GM21447 (cell line): ENCODE measurements around the gene NKAPD1.
"Not testable (repeated sequence)": the region's sequence is repeated elsewhere in the genome, so short reads cannot be mapped to it uniquely, and the experiment has no call there.

Experiments used
- ATAC-seq: cut with Tn5 transposase; IDR thresholded peaks from one replicate; pipeline ENCODE4 v1.9.1; 2021; ENCODE audit not compliant: unreplicated experiment

NKAPD1 gene

DNA sequence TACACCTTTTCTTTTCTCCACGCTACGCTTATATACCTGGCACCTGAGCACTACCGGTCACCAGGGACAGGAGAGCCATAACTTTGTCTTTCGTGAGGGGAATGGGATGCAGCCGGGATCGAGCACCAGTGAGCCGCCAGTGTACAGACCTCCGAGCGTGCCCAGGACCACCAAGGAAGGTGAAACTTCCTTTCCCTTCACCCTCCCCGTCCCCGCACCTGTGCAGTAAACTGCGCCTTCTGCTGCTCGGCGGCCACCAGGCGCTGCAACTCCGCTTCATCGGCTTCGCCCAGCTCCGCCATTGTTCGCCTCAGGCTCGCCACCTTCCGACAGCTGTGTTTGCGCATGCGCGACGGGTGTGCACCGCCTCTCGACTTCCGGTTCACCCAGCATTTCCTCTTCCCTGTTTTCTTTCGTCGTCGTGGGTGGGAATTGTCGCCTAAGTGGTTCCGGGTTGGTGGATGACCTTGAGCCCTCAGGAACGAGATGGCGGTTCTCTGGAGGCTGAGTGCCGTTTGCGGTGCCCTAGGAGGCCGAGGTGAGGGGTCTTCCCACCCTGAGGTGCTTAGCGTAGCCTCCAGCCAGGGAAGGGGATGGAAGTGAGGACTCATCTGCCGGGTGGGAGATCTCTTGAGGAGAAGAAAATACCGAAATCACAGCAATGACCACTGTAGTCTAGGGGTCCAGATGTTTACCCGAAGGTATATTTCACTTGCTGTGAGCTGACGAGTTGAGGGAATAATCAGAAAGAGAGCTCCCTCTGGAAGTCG, 12.5 kb downstream of the NKAPD1 start, which contains the start of the genes SDHD and TIMM8B:
Gene SDHD (plus strand): TSS at position 452 of the 770 bp plus-strand sequence. CDS start 35 bp downstream, at position 487.
Gene TIMM8B (minus strand): TSS at position 335 of the 770 bp plus-strand sequence. CDS start 33 bp downstream, at position 302.
- ATAC-seq: peak; percentile 89

DNA sequence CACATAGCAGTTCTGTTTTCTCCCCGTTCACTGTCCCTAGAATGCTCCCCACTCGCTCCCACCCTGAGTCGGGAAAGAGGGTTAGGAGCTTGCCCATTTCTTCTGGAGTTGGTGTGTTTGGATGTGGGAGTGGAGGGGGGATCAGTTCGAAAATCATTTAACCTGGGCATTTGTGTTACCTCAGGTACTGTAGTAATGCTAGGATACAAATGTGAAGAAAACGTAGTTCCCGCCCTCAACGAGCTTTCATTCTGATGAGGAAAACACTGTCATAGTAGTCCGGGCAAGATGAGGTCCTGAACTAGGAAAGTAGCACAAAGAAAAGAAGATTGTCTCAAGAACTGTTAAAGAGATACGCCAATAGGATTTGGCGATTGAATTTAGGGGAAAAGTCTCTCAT, 13.1 kb downstream of the NKAPD1 start:
- ATAC-seq: no peak

DNA sequence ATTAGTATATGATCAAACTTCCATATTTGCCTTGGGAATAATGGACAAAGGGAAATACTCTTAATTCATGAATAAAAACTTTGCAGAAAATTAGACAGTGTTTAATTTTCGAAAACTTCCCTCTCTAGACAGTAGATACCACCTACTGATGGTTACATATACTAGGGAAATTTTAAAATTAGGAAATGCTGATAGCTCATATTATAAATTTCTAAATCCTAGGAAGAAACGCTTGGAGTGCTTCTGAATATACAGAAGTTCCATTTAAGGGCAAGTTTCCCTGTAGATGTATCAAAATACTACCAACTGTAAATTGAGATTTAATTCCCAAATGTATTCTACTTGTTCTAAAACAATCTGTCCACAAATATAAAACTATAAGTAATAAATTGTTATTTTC, 21.2 kb downstream of the NKAPD1 start:
- ATAC-seq: not testable (repeated sequence)

DNA sequence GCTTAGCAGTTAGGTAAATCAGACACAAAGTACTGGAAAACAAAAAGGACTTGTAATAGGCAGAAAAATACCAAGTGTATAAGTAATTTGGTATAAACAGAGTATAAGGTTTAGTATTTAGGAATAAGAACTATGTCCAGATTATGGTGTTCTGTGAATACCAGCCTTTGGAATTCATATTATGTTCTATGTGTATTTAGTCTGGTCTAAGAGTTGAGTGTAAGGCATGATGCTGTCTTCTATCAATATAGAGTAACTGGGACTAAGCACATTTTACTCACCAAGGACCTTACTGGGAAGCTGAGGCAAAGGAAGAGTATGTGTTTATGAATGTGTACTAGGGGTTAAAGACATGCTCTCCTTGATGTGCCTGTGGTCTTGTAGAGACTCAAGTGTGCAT, 22.1 kb downstream of the NKAPD1 start:
- ATAC-seq: no peak

DNA sequence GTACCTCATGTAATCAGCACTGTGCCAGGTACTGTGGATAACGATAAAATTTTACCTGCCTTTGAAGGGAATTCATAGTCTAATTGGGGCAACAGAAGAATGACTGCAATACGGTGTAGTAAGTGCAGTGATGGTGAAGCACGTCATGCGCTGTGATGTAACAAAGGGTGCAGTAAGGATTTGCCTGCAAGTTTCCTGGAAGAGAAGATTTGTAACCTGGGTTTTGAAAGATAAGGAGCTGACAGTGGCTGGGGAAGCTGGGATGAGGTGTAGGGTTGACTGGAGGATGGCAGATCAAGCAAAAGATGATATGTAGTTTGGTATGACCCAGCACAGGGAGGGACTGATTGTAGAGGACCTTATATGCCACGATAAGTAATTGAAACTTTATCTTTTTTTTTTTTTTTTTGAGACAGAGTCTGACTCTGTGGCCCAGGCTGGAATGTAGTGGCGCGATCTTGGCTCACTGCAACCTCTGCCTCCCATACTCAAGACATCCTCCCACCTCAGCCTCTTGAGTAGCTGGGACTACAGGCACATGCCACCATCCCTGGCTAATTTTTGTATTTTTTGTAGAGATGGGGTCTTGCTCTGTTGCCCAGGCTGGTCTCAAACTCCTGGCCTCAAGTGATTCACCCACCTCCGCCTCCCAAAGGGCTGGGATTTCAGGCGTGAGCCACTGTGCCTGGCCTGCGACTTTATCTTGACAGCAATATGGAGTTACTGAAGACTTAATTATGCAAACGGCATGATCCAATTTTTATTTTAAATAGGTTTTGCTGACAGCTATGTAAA, 23.8 kb downstream of the NKAPD1 start:
- no peak for ATAC-seq

DNA sequence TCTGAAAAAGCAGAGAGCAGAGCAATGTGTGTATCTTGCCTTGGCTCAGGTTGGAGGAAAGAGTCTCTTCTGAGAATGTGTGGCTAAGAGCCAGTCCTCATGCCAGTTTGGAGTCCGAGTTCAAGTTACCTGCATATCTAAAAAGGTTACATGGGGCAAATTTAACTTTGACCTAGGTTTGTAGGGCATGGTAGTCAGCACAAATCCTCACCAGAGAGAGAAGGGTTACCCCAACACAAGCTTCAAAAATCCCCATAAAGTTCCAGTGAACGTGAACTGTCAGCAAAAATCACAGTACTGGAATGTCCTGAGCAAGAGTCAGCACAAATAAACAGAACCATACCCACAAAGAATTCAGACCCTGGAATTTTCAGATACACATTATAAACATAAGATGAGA, 26.4 kb downstream of the NKAPD1 start:
- no peak for ATAC-seq

DNA sequence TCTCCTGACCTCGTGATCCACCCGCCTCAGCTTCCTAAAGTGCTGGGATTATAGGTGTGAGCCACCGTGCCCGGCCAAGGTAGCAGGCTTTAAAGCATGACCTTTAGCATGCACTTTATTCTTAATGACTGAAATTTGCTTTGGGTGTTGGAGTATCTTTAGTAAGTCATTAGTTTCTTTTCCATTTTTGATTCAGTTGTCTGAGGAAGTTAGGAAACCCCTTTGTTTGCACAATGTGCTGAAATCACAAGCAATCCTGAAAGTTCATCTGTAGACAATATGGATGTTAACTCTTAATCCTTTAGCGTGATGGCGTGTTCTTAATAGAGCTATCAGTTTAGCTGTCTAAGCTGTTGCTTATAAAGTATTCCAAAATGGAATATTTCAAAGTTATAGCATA, 29.3 kb downstream of the NKAPD1 start:
- ATAC-seq: no peak

DNA sequence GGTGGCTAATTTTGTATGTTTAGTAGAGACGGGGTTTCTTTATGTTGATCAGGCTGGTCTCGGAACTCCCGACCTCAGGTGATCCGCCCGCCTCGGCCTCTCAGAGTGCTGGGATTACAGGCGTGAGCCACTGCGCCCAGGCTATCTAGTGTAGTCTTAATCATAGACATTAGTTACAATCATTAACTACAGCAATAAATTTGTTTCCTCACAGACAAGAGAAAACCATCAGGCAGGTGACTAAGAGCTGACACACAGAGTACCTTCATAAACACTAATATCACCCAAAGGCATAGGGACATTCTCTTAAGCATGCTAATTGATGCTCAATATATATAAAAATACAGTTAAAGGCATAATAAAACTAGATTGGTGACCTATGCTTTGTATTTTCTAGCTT, 32.0 kb downstream of the NKAPD1 start:
- no peak for ATAC-seq

DNA sequence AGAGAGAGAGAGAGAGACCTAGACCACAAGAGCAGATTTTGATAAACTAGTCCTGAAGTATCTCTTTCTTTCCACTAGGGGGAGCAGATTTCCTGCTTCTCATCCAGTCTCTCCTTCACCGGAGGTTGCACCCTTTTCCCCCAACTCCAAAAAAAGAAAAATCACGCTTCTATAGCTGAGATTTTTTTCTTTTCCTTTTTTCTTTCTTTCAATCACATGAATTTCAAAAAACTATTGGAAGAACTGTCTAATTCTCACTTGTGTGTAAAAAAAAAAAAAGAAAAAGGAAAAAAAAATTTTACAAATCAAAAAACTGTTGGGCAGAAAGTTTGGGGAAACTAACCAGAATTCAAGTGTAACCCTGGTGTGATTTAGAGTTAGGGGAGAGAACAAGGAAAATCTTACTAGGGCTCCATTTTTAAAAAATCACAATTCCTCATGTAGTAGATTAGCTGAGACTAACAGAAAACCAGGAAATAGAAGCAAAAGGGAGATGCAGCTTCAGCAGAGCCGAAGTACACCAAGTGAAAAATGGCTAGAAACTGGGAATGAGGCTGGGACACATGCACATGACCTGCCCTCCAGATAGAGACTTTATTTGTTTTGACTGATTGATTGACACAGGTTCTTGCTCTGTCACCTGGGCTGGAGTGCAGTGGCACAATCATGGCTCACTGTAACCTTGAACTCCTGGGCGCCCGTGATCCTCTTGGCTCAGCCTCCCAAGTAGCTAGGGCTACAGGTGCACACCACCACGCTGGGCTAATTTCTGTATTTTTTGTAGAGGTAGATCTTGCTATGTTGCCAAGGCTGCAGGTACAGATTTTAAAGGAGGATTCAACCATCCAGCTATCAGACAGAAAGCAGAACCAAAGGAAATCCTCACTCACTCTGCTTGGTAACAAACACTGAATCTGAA, 39.7 kb downstream of the NKAPD1 start:
- ATAC-seq: peak; percentile 51

DNA sequence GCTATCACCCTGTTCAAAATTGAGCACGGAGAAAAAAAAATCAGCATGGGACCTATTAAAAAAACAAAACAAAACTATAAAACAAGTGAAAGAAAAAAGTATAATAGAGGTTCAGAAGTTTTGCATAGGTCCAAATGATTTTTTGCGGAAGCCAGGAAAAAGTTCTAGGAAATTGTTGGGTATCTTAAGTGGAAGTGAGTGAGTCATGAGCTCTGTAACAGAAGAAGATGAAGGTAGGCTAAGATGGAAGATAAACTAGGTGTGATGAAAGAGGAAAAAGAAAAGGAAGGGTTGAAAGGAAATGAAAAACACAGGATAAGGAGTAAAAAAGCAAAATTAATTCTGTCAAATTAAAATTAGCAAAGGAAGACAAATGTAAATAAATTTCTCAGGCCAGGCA, 40.4 kb downstream of the NKAPD1 start:
- ATAC-seq: no peak

DNA sequence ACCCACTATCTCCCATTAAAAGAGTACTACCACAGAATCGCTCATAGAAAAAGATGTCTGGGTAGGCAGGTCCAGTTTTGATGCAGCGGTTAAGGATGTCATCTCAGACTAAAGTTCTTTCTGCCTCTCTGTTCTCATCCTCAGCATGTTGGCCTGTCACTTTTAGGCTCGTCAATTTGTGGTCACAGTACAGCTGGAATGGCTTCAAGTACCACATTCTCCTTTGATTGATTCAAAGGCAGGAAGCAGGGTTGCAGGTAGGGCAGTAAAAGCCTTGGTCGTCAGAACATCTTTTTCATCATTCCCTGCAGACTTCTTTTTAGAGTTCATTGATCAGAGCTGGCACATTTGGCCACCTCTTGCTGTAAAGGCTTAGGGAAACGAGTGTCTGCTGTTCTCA, 41.3 kb downstream of the NKAPD1 start:
- ATAC-seq: no peak

DNA sequence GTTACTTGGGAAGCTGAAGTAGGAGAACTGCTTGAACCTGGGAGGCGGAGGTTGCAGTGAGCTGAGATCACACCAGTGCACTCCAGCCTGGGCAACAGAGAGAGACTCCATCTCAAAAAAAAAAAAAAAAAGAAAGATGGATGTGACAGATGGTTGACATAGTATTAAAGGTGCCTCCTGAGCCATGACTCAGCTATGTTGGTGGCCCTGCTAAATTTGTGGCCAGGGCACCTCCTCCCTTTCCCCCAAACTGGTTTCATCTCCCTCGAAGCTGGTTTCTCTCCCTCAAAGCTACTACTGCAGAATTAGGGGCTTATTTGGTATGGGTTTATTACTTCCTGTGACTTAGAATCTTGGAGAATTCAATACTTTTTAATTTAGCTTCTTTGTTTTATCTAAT, 44.1 kb downstream of the NKAPD1 start:
- no peak for ATAC-seq

DNA sequence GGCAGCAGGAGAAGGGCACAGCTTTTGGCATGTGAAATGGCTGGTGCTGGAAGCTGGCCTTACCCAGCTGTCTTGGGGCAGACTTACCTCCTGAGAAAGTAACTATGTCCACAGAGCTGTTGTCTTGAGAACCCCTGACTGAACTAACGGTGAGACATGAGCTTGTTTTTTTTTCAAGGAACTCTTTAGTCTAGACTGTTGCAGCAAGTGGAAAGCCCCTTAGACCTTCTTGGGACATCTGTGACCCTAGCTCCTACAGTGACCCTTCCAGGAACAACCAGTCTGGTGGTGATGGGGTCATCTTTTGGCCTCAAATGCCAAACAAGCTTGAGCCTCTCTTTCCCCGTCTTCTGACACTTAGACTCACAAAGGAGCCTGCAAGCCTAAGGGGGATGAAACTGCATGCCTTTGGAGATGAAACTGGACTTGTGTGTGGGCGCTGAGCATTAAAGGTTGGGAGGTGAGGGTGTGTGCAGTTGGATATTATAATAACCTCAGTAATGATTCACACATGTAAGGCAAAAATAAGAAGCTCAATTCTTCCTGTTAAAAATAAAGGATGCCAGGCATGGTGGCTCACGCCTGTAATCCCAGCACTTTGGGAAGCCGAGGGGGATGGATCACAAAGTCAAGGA, 48.0 kb downstream of the NKAPD1 start:
- no peak for ATAC-seq

DNA sequence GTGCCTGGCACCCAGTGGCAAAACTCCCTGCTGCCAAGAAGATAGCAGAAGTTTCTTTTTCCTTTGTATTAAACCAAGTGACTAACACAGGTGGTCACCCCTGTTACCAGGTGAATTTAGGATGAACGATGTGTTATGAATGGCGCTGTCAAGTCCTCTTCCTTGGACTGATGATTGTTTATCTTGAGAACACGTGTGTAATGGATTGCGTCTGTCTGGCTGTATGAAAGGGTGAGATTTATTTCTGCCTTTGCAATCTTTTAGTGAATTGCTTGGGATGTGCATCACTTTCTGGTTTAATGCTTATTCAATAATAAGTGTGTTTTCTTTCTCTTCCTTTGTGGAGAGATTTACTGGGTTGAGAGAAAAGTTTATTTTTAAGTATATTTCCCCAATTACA, 49.0 kb downstream of the NKAPD1 start:
- no peak for ATAC-seq

DNA sequence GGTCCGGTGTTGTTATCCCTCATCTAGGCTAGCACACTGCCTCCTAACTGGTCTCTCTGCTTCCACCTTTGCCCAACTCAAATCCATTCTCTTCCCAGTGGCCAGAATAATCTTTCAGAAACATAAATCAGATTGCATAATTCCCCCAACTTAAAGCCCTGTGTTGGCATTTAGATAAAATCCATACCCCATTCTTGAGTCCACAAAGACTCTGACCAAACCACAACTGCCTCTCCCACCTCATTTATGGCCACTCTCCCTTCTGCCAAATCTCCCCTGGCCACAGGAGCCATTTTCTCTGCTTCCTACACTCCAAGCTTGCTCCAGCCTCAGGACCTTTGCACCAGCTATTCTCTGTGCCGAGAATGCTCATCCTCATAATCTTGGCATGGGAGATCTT, 53.0 kb downstream of the NKAPD1 start:
- no peak for ATAC-seq

DNA sequence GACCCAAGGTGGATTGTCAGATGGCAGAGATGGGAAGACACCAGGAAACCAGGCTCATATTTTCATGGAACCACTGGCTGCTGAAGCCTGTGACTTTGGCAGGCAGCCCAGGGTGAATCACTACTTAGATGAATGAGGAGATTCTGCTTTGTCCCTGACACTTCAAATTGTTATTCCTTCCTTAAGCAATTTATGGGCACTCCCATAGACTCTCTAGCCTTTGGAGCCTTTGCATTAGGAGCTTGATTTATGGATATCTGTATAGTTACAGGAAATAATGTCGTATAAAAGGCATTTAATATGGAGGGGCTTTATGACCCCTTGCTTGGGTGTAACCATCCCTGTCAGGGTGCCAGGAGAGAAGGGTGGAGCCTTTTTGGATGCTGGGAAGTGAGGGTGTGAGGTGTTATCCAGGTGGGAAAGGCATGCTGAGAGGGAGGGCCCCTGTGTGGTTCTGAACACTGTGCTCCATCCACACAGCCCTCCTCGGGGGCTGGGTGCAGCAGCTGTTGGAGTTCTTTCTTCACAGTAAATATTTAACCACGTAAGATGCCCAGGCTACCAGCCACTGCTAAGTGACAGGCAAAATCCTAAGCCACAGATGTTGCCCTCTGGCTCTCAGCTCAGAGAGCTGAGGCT, 54.5 kb downstream of the NKAPD1 start:
- ATAC-seq: no peak

DNA sequence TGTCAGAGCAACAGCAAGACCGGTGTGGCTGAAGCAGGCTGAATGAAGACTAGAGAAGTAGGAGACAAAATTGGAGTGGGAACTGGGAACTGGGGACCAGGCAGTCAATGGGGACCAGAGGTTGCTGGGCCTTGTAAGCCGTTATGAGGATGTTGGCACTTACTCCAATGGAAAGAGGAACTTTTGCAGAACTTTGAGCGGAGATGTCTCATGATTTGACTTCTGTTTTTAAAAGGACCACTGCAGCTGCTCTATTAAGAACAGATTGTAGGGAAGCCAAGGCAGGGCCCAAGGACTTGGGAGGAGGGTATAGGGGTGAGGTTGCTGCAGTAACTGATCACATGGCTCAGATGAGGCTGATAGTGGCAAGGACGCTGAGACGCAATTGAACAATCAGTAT, 55.6 kb downstream of the NKAPD1 start:
- no peak for ATAC-seq

DNA sequence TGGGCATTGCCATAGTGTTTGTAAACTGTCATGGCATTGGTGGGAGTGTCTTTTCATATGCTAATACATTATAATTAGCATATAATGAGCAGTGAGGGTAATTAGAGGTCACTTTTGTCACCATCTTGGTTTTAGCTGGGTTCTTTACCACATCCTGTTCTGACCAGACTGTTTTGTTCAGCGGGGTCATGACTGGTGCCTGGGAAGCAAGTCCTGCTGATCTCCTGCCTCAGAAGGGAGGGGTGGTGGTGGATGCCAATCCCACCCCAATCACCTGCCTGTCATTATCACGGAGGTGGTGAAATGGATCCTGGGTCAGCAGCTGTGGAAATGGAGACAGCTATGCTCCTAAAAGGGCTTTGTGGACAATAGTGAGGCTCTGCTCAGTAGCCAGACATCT, 58.6 kb downstream of the NKAPD1 start:
- ATAC-seq: no peak

DNA sequence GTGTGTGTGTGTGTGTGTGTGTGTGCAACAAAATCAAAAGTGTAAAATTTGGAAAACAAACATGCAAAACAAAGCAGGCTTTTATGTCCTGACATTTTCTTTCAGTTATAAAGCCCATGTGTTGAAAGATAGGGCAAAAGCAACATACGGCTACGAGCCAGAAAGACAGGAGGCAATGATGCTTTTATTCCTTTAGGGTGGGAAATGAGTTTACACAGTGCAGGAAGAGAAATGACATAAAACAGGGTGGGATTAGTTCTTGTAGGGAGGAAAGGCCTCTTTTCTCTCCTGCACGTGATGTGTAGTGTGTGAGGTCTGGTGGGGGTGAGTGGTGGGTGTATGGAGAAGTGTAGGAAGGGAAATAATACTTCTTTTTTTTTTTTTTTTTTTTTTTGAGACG, 60.4 kb downstream of the NKAPD1 start:
- no peak for ATAC-seq
